NCI-H2227 (cell line): ENCODE data around the gene TBC1D3B.
"Not testable (repeated sequence)": the region's sequence is repeated elsewhere in the genome, so short reads cannot be mapped to it uniquely, and the experiment has no call there.

Experiments used
- DNase-seq: peaks from one replicate; lab custom pipeline; 2025; ENCODE audit not compliant: unreplicated experiment; lab: John Stamatoyannopoulos, UW

TBC1D3B gene

DNA sequence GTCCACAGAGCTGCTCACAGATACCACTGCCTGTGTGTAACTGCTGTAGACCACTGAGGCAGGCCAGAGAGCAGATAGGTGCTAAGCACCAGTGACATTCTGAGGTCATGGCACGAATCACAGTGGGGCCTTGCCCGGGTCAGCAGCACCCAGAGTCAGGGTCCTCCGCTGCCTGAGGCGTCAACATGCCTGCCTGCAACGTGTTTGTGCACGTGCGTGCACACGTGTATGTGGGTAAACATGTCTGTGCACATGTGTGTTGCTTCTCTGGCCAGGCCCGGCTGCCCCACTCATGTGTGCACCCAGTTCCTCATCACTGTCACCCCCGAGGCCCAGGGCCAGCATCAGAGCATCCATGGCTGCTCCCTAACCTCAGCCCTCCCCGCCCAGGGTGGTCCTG lies at the start of gene TBC1D3B:
TBC1D3B (minus strand) TSS at position 101 of the 400 bp plus-strand sequence. CDS start 1,586 bp downstream, outside the sequence.
- DNase-seq = not testable (repeated sequence)

DNA sequence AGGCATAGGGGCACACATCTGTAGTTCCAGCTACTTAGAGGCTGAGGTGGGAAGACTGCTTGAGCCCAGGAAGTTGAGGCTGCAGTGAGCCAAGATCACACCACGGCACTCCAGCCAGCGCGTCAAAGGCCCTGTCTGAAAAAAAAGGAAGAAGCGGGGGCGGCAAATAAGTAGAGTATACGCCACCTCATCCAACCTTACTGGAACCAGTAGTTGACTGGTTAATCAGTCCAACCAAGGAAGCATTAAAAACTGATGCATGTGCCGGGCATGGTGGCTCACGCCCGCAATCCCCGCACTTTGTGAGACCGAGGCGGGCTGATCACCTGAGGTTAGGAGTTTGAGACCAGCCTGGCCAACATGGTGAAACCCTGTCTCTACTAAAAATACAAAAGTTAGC lies 46.5 kb upstream of the TBC1D3B start:
- DNase-seq = not testable (repeated sequence)

DNA sequence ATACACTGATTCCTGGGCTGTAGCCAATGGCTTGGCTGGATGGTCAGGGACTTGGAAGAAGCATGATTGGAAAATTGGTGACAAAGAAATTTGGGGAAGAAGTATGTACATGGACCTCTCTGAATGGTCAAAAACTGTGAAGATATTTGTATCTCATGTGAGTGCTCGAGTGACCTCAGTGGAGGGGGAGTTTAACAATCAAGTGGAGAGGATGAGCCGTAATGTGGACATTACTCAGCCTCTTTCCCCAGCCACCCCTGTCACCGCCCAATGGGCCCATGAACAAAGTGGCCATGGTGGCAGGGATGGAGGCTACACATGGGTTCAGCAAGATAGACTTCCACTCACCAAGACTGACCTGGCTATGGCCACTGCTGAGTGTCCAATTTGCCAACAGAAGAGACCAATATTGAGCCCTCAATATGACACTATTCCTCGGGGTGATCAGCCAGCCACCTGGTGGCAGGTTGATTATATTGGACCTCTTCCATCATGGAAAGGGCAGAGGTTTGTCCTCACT lies 45.2 kb upstream of the TBC1D3B start:
- DNase-seq = not testable (repeated sequence)

DNA sequence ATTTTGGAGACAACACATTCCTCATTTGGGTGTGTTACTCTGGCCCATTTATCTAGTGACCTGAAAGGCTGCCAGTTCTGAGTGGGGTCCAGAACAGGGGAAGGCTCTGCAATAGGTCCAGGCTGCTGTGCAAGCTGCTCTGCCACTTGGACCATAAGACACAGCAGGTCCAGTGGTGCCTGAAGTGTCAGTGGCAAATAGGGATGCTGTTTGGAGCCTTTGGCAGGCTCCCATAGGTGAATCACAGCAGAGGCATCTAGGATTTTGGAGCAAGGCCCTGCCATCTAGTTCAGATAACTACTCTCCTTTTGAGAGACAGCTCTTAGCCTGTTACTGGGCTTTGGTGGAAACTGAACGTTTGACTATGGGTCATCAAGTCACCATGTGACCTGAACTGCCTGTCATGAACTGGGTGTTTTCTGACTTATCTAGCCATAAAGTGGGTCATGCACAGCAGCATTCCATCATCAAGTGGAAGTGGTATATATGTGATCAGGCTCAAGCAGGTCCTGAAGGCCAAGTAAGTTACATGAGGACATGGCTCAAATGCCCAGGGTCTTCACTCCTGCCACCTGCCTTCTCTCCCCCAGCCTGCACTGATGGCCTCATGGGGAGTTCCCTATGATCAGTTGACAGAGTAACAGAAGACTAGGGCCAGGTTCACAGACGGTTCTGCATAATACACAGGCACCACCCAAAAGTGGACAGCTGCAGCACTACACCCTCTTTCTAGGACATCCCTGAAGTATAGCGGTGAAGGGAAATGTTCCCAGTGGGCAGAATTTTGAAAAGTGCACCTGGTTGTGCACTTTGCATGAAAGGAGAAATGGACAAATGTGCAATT lies 44.5 kb upstream of the TBC1D3B start:
- DNase-seq = not testable (repeated sequence)

DNA sequence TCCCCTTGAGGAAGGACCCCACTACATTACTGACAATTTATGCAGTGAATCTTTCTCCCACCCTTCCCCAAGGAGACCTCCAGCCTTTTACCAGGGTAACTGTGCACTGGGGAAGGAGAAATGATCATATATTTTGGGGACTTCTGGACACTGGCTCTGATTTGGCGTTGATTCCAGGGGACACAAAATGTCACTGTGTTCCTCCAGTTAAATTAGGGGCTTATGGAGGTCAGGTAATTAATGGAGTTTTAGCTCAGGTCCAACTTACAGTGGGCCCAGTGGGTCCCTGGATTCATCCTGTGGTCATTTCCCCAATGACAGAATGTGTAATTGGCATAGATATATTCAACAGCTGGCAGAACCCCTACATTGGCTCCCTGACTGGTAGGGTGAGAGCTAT lies 43.1 kb upstream of the TBC1D3B start:
- not testable (repeated sequence) for DNase-seq

DNA sequence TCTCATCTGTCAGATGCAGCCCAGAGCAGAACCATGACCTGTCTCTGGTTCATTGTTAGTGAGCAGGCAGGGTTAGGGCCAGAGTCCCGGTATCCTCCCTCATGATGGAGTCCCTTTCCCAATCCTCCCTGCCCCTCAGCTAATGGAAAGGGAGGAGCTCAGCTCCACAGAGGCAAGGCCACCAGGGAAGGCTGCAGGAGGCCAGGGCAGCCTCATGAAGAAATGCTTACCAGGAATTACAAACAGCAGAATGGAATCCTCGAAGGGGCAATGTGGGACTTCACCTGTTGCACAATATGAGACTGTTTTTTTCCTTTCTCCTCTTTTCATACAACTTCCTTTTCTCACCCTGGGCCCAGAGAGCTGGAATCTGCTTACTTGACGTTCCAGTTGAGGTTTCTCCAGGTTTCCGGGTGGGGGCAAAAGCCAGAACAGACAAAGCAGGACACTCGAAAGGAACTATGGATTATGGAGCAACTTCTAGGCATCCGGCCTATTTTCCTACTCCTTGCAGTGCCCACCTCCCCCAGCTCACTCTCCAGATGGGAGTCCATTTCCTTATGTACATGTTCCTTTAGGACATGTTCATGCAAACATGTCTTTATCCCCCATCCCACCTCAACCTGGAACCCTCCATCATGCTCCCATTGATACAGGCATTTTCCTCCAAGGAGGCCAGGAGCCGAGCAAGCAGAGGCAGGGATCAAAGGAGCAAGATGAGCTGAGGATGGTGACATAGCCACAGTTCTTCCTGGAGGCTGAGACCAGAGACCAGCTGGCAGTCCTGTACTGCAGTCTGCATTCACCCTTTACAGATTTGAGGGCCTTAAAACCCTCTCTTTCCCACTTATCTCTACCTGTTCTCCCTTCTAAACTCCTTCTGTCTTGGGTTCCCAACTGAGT lies 39.2 kb upstream of the TBC1D3B start:
- not testable (repeated sequence) for DNase-seq

DNA sequence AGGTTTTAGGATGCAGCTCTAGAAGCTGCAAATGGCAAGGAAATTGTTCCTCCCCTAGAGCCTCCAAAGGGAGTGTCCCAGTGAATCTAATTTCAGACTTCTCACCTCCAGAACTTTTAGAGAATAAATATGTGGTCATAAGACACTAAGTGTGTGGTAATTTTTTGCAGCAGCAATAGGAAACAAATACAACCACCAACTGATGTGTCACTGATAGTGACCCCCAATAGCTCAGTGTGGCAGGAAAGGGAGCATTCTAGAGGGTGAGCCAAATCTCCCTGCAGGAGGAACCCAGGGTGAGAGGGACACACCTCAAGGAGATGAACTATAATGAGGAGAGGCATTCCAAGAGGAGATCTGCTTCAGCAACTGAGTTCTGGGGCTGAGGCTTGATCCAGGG lies 38.5 kb upstream of the TBC1D3B start:
- DNase-seq = no peak

DNA sequence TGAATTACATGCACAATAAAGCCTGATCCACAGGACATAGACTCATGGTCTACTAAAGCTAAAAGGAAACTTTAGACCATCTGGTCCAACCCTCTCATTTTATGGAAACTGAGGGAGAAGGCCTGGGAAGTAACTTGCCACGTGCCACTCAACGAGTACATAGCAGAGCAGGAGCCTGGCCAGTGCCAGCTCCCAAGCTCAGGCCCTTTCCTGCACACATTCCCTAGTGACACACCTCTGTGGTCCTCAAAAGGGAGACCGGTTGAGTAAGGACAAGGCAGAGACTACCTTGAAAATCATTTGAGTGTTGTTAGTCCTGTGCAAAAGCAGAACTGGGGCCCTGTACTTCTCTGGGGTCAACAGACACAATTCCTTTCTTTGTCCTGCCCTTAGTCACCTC lies 37.3 kb upstream of the TBC1D3B start:
- no peak for DNase-seq

DNA sequence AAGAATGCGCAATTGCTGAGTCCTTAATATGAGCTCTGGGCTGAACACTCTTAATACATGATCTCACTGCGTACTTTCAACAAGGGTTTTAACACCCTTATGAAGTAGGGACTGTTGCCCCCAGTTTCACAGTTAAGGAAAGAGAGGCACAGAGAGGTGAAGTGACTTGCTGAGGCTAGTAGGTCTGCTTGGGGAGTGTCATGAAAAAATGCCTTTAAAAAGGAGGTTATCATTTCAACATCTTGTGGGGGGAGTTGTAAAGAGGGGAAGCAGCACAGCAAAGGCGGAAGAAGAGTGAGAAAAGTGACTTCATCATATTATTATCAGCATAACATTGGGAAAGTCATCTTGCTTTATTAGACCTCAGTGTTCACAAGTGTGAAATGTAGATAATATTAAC lies 36.5 kb upstream of the TBC1D3B start:
- no peak for DNase-seq

DNA sequence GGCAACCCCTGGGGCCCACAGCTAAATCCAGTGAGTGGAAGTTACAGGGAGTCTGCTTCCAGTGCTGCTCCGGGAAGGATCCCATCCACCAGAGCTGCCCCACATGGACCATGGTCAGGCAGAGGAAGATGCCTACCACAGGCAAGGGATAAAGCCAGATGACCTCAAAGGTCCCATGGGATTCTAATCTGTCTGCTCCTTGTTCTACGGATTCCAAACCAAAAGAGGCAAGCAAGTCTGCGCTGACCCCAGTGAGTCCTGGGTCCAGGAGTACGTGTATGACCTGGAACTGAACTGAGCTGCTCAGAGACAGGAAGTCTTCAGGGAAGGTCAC lies 35.8 kb upstream of the TBC1D3B start:
- no peak for DNase-seq

DNA sequence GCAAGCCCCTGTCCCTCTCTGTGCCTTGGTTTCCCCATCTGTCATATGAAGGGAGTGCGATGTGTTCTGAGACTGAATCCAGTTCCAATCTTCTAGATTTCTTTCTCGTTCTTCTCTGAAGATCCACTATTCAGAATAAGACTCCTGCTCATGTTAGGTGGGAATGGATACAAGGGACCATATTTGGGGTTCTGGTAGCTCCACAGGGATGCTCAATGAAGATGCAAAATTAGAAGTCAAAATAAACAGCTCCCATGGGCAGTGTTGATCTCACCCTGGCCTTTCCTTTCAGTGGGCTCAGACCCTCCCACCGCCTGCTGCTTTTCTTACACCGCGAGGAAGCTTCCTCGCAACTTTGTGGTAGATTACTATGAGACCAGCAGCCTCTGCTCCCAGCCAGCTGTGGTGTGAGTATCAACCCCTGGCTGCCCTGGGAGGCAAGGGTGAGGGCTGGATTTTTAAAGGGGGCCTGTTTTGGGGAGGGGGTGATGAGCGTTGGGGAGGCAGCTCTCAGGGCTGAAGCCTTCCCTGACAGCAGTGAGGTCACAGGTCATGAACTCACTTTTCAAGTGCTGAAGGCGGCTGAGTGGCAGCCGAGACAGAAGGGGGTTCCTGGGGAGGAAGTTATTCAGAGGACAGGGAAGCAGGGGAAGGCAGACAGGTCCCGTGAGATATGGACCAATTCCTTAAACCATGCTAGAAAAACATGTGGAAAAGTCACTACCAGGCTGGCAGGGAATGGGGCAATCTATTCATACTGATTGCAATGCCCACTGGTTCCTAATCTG lies 35.2 kb upstream of the TBC1D3B start:
- DNase-seq = not testable (repeated sequence)

DNA sequence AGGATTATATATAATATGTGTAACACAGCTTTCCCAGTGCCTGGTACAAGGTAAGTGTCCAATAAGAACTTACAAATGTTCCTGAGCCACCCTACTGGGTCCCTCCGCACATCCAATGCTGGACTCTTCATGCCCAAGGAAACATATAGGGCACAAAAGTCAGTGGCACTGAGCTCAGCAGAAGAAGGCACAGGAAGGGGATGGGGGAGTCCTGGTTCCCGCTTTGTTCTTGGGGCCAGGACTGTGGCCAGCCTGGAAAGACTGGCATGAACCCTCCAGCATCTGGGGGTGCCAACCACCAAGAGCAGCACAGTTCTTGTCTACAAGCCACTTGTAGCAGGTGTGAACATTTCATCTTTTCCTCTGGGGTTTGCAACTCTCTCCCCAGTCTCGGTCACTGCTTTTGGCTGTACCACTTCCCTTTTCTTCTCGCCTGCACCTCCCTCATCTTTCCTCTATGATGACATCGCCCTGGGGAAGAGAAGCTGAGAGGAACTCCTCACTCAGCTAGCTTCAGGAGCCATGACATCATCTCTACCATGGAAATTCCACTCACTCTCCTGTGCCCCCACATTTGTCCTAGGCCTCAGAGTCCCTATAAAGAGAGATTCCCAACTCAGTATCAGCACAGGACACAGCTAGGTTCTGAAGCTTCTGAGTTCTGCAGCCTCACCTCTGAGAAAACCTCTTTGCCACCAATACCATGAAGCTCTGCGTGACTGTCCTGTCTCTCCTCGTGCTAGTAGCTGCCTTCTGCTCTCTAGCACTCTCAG lies 34.2 kb upstream of the TBC1D3B start, which contains the start of gene CCL4L2:
CCL4L2 (plus strand) TSS at position 625 of the 773 bp plus-strand sequence.
- not testable (repeated sequence) for DNase-seq

DNA sequence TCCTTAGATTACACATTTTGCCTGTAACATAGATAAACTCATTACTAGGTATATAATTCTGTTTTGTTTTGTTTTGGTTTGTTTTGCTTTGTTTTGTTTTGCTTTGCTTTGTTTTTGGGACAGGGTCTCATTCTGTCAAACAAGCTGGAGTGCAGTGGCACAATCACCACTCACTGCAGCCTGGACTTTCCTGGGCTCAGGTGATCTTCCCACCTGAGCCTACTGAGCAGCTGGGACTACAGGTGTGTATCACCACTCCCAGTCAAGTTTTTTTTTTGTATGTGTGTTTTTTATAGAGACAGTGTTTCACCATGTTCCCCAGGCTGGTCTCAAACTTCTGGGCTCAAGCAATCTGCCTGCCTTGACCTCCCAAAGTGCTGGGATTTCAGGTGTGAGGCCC lies 33.1 kb upstream of the TBC1D3B start:
- DNase-seq = no peak

DNA sequence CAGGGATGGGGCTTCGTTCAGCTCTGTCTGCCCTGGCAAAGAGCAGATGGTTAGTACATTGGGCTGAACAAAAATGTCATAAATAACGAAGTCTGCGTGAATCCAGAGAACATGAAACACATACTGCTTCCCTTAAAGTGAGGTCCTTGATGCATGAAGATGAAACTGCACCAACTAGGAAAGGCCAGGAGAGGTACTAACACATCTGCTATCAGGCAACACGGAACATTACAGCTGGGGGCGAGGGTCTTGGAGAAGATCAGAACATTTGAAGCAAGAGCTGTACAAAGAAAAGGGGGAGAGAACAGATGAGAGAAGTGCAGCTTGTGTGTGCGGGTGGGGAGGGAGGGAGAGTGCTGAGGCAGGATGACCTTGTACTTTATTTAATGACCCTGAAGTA lies 30.9 kb upstream of the TBC1D3B start:
- not testable (repeated sequence) for DNase-seq

DNA sequence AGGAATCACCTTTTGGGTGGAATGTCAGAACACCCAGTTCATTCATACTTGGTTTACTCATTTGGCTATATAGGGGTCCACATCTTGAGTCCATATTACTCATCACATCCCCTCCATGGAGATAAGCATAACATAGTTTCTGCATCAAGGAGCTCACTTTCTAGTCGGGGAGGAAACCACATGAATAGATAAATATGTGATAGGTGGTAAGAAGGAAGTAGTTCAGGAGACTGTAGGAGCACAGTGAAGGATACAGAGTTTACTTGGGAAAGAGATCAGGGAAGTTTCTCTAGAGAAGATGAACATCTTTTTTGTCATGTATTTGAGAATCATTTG lies 30.0 kb upstream of the TBC1D3B start:
- DNase-seq = not testable (repeated sequence)

DNA sequence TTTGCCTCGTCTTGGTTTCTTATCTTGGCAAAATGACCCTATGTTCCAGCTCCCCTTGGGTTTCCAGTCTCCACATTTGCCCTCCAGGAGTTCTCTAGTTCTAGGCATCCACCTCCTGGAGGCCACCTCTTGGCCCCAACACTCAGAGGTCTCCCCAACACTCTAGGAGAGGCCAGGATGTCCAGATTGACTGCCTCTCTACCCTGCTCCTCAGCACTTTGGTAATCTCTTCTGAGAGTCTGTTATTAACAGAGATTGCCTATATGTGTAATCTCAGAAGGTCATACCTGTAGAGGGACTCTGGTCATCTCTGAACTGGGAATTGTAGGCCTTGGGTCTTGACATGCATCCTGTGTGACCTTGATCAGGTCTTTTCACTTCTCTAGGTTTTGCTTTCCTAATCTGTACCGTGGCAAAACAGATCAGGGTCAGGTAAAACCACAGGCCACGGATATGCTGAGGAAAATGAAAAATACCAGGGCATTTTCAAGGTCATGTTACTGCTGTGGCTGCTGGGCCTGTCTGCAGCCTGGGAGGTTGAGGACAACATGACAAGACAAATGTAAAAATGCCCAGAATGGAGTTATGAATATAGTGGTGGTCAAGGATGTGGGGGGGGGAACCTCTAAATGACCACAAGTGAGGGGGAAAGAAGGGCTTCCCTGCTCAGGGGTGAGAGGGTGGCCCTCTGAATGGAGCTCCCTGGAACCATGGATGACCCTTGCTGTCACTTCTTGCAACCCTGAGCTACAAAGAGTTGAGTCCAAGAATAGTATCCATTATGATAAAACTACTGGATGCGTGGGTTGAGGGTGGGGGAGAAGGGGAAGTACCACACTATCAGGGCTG lies 29.4 kb upstream of the TBC1D3B start:
- DNase-seq = no peak

DNA sequence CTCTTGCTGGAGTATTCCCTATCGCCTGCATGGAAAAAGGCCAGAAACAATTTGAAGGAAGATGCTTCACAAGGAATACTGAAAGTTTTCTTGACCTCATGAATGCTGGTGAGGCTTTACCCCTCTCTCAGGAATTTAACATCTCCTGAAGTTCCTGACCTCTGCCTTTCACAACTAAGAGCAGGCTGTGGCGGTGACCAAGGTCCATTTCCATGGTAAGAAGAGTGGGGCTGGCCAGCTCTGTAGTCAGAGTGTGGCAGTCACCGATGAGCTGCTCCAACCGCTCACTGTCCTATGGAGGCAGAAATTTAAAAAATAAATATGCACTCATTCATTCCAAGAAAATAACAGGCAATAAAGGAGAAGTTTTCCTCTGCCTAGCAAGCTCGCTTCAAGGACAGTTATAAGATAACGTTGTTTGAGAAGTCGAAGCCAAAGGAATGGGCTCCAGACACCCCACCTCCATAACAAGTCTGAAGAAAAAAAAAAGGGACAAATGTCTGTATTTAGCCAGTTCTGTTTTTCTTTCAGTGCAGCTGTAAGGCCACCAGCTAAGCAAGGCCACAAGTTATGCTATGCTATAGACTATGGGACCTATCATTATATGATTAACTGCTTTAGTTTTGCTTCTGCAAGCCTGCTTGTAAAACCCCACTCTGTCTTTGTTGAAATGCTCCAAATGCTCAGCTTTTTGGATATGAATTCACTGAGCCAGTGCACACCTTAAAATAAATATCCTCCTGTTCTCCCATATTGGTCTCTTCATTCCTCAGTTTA lies 28.5 kb upstream of the TBC1D3B start:
- DNase-seq = no peak

DNA sequence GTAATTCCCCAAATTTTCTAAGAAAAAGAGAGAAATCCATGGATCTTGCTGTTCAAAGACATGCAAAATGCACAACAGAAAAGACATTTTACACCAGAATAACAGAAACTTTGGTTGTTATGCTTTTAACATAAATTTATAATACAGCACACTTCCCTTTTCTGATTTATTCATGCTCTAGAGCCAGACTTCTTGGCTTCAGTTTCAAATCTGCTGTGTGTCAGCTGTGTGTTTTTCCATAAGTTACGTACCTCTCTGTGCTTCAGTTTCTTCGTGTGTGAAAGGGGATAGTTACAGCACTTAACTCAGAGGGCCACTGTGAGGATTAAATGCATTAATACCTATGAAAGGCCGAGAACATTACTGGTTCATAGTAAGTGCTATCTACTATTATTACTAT lies 26.9 kb upstream of the TBC1D3B start:
- DNase-seq = no peak

DNA sequence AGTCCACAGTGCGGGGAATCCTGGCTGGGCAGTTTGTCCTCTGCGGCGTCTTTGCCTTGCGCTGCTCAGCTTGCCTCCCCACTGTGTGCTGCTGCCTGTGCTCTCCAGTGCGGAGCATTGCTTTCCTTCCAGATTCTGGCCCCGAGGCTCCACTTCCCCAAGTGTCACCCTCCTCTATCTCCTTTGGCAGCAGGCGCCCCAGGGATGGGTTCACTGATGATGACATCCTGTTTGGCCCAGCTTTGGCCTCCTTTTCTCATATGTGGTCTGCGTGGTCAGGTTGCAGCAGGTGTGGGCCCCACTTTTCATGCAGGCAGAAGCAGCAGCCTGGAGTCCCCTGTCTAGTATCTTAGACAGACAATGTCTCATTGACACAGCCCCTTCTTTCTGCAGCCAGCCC lies 25.1 kb upstream of the TBC1D3B start:
- not testable (repeated sequence) for DNase-seq
